GM10847 (cell line): Measurements from ENCODE around the gene DDAH2.

Experiments used
- POLR2A ChIP-seq: IDR thresholded peaks from 2 replicates; pipeline ENCODE4 v1.6.1; 2011; ENCODE audit not compliant: insufficient read length; ENCODE audit errors: extremely low read depth

Gene DDAH2

DNA sequence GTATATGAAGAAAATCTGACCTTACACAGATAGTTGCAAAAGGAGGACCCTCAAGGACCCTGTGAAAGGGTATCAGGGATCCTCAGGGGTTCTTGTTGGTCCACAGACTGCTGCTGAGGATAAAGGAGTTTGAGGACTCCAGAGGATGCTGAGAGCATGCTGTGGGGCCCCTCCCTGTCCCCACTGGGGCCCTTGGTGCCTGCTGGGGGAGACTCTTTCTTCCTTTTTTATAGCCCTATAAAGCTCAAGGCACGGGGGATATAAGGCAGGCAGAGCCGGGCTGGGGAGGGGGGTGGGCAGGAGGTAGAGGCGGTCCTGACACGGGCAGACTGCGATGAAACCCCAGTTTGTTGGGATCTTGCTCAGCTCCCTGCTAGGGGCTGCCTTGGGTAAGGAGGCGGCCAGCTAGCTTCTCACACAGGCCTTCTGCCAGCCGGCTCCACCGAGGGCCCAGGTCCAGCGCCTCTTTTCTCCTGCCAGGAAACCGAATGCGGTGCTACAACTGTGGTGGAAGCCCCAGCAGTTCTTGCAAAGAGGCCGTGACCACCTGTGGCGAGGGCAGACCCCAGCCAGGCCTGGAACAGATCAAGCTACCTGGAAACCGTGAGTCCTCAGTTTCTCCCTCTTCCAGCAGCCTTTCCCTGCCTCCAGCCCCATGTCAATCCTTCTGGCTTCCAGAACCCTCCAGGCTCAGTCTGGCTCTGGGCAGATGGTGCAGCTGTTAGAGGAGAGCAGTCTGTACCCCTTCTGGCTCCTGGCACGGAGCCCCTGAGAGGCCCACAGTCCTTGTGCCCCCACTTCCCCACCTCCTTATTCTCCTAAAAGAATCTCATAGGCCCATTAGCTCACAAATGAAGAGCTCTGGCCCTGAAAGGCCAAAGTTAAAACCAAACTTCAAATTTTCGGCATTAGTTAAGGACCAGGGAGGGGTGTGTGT, 13.8 kb downstream of the DDAH2 start, which contains the start of gene LY6G6D:
Gene LY6G6D, plus strand, starts transcription at position 327 of the 937 bp plus-strand sequence. Its CDS starts 8 bp downstream, at position 335.
- TF ChIP-seq POLR2A: no peak

DNA sequence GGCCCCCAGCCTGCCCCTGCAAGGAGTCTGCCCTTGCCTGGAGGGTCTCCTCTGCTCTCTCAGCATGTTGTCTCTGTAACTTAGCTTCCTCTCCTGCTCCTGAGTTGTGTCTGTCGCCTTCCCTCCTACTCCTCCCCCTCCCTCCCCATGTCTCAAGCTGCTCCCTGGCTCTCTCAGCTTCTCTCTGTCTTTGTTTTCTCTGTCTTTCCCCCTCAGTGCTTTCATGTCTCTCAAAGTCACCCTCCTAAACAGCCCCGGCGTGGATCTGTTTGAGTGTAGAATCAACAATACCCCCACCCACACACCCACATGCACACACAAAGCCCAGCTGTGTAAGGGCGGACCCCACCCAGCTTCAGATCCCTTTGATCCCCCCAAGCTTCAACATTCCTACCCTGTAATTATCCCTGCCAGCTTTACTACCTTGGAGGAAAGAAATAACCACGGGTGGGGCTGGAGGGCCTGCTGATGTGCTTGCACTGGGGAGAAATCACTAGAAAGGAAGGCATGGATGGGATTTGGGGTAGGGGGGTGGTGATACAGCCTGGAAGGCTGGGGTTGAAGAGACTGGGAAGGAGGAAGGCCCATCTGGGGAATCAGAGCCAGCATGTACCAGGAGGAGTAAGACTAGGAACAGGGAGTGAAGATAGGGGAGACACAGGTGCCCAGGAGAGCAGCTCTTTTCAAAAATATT, 15.0 kb downstream of the DDAH2 start:
- TF ChIP-seq POLR2A: no peak

DNA sequence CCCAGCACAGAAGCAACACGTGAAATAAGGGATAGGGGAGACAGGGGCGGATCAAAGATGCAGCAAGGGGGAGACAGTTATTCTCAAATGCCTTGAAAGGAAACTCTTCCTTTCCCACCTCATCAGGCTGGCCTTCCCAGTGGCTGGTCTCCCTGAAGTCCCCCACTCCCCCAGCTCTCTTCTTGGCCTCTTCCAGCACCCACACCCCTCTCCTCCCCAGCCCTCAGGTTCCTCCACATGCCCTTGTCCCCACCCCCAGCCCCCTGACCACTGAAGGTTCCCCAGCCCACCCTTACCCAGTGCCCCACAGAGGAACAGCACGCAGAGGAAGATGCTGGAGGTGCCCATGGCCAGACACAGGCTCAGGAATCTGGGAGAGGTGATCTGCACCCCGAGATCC, 15.6 kb downstream of the DDAH2 start:
- TF ChIP-seq POLR2A: no peak

DNA sequence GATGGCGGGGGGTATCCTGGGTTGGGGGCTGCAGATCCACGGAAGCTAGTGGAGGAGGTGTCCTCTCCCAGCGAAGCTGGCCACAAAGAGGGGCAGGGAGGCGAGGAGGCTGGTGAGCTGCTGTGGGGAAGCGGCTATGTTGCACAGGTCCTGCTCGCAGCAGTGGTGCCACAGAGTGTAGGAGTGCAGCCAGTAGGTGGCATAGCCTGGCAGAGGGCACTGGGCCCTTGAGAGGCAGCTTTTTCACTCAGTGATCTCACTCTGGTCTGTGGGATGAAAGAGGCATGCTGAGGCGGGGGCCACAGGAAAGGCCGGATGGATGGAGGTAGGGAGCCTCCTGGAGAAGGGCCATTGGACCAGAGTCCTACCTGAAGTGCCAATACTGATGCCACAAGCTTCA, 16.8 kb downstream of the DDAH2 start:
- TF ChIP-seq POLR2A: no peak

DNA sequence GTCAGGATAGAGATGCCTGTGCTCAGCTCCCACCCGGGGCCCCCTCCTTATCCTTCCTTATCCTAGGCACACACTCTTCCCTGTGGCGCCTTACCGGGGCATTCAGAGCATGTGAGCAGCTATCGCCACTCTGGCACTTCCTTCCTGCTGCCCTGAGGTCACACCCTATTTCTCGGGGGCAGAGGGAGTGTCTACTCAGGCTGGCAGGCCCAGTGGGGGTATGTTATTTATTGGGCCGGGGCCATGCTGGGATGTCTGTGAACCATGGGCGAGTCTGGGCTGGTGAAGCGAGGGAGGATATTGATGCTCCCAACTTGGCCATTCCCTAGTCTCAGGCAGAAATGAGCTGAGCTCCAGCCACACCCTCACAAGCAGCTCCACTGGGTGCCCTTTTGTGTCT, 17.9 kb downstream of the DDAH2 start:
- TF ChIP-seq POLR2A: no peak

DNA sequence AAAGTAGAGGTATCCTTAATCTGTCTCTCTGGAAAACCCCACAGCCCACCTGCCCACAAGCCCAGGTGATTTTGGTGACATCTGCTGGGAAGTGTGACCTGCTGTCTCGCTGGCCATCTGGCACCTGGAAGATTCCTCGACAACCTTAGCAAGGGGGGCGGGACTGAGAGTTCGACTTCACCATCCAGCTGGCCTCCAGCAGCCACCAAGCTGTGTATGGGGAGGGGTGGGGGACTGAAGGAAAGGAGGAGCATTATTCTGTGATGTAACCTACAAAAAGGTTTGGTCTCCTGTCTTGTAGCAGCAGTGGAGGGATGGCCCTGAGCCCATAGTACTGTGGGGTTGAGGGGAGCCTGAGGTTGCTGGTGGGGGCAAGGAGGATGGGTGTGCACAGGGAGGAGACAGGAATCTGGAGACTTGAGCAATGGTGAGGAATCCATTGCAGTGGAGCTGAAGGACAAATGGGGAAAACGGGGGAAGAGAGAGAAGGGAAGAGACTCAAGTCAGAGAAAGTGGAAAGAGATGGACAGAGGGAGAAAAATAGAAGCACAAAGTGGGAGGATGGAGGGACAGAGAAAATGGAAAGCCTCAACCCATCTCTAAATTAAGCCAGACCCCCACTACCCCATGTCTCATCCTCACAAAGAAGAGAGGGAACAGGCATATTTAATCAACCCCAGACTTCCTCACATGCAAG, 18.4 kb downstream of the DDAH2 start:
- TF ChIP-seq POLR2A: no peak

DNA sequence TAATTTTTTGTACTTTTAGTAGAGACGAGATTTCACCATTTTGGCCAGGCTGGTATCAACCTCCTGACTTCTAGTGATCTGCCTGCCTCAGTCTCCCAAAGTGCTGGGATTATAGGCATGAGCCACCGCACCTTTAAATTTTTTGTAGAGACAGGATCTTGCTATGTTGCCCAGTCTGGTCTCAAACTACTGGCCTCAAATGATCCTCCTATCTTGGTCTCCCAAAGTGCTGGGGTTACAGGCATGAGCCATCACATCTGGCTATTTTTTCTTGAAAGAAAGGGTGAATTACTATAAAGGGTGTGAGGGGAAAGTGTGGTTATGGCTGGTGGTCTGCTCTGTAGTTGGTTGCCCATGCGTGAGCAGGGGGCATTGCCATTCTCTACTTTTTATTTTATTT, 20.9 kb downstream of the DDAH2 start:
- TF ChIP-seq POLR2A: no peak

DNA sequence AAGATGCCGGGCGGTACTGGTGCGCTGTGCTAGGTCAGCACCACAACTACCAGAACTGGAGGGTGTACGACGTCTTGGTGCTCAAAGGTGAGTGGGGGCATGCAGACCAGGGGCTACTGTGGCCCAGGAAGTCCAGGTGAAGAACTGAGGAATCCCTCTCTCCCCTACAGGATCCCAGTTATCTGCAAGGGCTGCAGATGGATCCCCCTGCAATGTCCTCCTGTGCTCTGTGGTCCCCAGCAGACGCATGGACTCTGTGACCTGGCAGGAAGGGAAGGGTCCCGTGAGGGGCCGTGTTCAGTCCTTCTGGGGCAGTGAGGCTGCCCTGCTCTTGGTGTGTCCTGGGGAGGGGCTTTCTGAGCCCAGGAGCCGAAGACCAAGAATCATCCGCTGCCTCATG, 21.4 kb downstream of the DDAH2 start:
- TF ChIP-seq POLR2A: no peak

DNA sequence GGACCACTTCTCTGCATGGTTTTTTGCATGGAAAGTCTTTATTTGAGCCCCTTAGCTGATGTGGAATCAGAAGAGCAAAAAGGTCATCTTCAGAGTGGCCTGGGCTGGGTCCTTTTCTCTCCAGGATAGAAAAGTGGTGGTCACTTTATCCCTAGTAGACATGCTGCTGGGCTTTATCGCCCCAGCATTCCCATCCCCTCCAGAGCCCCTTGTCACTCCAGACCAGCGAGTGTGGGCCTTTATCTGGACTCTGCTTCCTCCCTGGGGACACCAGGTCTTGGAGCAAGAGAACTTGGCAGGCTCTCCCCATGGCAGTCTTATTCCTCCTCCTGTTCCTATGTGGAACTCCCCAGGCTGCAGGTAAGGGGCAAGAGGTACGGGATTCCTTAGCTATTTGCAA, 22.5 kb downstream of the DDAH2 start, which contains the start of gene LY6G6F:
Gene LY6G6F, plus strand, starts transcription at position 268 of the 400 bp plus-strand sequence. Its CDS starts 41 bp downstream, at position 309.
- TF ChIP-seq POLR2A: no peak

DNA sequence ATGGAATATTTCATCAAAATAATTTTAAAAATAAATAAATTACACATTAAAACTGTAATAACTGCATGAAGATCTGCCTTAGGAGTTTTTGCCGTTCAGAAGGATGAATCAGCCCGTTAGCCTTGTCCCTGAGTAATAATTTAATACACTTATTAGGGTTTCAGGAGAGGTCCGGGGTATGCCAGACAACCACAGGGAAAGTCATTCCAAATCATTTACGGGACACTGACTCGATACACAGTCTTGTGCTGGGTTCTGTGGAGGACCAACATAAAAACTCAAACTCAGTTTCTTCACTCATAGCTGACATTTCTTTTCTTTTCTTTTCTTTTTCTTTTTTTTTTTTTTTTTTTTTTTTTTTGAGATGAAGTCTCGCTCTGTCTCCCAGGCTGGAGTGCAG, 23.2 kb downstream of the DDAH2 start:
- TF ChIP-seq POLR2A: no peak

DNA sequence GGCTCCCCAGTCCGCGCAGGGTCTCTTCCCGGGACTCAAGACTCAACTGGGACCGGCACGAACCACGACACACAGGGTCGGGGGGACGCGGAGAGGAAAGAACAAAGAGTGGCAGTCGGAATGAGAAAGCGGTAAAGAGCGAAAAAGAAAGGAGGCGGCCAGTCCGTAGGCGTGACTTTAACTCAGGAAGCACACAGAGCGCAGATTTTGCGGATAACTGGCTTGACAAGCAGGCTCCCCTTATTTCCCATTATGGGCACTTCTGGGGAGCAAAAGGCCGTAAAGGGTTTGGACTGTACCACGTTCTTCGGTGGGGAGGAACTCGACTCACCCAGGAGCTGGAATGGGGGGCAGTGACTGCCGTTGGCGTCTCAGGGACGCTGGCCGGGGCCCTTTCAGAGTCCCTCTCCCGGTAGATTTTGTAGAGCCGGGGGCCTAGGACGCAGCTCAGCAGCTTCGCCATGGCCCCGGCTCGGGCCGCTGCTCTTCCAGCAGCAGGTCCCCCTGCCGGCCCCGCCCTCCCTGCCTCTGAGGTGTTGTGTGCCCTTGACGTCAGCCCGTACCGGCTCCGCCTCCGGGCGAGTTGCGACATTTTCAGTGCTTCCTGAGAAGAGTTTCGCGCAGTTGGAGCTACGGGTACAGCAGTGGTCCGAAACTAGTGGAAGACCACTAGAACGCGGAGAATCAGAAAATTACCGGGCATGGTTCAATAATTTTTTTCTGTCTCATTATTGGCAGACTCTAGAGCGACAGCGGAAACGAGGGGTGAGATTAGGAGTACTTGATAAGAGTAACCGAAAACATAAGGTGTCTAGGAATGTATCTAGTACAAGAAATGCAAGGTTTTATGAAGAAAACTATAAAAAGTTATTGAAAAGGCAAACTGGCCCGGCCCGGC, 26.0 kb downstream of the DDAH2 start, which contains the start of gene ABHD16A:
Gene ABHD16A, minus strand, starts transcription at position 506 of the 898 bp plus-strand sequence. Its CDS starts 43 bp downstream, at position 463.
- peak; percentile 89 for TF ChIP-seq POLR2A

DNA sequence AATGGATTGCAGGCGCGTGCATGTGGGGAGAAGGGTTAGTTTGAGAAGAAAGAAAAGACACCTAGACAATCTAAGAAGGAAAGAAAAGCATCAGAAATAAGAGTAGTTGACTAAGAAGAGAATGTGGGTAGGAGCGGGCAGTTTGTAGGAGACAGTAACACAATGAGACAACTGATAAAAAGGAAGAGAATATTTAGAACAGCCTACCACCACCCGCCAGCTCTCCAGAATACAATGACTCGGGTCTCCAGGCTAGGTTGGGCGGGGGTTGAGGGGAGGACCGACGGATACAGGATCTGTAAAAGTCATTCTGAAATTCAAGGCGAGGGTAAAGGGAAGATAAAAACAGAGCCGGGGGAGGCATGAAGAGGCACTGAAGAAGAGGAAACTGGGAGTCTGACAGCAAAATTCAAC, 26.7 kb downstream of the DDAH2 start:
- no peak for TF ChIP-seq POLR2A

DNA sequence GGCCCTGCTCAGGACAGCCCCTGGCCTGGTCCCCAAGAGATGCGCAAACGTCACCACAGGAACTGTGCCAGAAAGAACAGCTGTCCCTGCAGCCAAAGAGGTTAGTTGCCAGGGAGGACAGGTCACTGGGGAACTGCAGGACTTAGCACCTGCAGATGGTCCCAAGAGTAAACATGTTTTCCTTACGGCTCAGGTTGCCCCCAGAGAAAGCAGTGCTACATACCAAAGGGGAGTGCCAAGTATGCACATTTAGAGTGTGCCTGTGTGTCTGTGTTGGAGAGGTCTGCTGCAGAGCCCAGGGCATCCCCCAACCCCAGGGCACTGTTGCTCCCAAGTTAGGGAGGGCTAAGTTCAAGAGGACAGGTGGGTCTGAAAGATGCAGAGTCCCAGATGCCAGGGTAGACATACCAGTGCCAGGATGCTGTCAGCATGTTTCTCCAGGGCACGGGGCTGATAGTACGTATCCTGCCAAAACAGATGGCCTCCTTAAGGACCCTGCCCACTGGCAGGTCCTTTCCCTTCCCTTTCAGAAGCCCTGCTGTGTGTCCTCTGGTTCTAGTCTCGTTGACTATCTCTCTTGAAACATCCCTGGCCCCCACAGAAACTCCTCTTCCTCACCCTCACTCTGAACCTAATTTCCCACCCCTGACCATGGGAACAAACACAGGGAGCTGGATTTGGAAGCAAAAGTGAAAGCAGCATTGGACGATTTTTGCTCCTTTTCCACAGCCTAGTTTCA, 27.3 kb downstream of the DDAH2 start:
- no peak for TF ChIP-seq POLR2A
